AG04449 (cell line): ENCODE measurements around the gene TBL1X.
"Not testable (repeated sequence)": the region's sequence is repeated elsewhere in the genome, so short reads cannot be mapped to it uniquely, and the experiment has no call there.

Experiments
- CTCF ChIA-PET: fragments of 350-600 bp; formaldehyde crosslinking; extraction: SDS; loops from one replicate; lab custom pipeline; 2021; ENCODE audit warnings: antibody characterized with exemption; lab: Yijun Ruan, JAX
- POLR2A ChIA-PET: fragments of 400-600, 350-600 bp; formaldehyde crosslinking; extraction: SDS; loops from one replicate; lab custom pipeline; 2020; ENCODE audit warnings: antibody characterized with exemption, inconsistent platforms; lab: Yijun Ruan, JAX
- DNase-seq: peaks from one replicate; pipeline ENCODE4 v3.0.0-alpha.2; 2010; ENCODE audit warnings: low read depth, low spot score
- H3K4me3 ChIP-seq: 2 replicates; pipeline ENCODE4 v1.5.1; 2011; ENCODE audit warnings: low read depth, mild to moderate bottlenecking, control low read depth, low read length
- TF ChIP-seq, protein P1 (sequence below): IDR thresholded peaks from one replicate; pipeline ENCODE4 v1.5.1; 2011; ENCODE audit warnings: mild to moderate bottlenecking, moderate library complexity, low read length, control low read depth, inconsistent platforms; ENCODE audit not compliant: insufficient read depth; ENCODE audit errors: missing control alignments

The TBL1X gene

DNA sequence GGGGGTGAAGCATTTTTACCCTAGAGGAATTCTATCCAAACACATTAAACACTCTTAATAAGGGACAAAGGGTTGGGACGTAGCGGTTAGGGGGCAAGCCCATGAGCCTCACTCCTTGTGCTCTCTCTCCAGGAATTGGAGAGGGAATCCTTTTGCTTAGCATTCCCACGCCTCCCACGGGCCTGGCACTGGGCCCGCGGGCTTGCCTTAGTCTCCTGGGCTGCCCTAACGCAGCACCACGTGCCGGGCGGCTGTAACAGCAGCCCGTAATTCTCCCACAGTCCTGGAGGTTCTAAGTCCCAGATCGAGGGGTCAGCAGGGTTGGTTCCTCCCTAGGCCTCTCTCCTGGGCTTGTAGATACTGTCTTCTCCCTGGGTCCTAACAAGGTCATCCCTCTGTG lies 67.5 kb downstream of the TBL1X start:
- H3K4me3 ChIP-seq = no peak overlapping the region
- no peak for DNase-seq
- POLR2A ChIA-PET = no interaction called here
- TF ChIP-seq, protein P1, sequence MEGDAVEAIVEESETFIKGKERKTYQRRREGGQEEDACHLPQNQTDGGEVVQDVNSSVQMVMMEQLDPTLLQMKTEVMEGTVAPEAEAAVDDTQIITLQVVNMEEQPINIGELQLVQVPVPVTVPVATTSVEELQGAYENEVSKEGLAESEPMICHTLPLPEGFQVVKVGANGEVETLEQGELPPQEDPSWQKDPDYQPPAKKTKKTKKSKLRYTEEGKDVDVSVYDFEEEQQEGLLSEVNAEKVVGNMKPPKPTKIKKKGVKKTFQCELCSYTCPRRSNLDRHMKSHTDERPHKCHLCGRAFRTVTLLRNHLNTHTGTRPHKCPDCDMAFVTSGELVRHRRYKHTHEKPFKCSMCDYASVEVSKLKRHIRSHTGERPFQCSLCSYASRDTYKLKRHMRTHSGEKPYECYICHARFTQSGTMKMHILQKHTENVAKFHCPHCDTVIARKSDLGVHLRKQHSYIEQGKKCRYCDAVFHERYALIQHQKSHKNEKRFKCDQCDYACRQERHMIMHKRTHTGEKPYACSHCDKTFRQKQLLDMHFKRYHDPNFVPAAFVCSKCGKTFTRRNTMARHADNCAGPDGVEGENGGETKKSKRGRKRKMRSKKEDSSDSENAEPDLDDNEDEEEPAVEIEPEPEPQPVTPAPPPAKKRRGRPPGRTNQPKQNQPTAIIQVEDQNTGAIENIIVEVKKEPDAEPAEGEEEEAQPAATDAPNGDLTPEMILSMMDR = no peak
- CTCF ChIA-PET = no interaction called here

DNA sequence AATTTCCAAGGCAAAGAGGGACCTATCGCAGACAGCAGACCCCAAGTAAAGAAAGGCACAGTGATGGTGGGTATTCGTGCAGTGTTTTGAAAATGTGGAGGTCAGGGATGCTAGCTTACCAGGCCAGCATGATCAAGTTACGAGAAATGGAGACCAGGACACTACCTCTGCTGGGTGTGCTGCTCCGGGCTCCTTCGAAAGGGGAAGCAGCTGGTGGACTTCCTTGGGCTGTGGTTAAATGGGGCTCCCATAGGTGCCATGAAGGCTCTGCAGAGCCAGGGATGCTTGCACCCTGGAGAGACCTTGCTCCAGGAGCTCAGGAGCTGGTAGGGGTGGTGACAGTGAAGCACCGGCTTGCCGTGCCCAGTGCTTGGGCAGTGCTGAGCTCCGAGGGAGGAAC lies 68.8 kb downstream of the TBL1X start:
- POLR2A ChIA-PET = no interaction called here

DNA sequence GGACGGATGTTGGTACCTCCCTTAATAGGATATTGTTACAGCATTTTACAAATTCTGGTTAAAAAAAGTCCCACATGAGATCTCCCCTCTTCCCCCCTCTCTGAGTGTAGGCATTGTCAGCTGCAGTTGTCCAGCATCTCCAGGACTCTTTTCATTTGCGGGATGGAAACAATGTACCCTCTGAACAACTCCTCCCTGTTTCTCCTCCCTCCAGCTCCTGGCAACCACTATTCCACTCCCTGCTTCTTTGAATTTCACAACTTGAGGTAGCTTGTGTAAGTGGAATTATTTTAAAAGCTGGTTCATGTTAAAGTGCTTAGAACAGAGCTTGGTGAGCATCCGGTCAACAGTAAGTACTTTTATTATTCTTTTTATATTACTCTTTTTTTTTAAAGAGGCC lies 69.8 kb downstream of the TBL1X start:
- CTCF ChIA-PET = no interaction called here
- no peak overlapping the region for H3K4me3 ChIP-seq
- POLR2A ChIA-PET = no interaction called here
- DNase-seq = no peak
- TF ChIP-seq, protein P1 = no peak

More for the DNA sequence above, 68.8 kb downstream of the TBL1X start:
- TF ChIP-seq, protein P1 = no peak
- DNase-seq = no peak
- CTCF ChIA-PET = no interaction called here
- no peak overlapping the region for H3K4me3 ChIP-seq

DNA sequence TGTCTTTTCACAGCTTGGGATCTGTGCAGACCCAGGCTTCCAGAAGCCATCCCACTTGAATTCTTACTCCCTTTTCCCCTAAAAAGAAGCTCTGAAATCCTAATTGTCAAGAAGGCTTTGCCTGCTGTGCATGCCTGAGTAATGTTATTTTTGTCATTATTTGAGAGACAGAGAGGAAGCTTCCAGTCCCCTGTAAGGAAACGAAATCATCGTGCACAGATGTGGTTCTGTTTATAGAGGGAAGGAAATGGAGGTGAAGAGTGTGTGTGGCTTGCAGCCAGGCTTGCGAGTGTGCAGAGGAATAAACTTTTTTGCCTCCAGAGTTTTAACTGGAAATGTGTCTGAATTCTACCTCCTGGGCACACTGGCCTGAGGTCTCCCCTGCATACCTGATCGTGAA lies 70.2 kb downstream of the TBL1X start:
- ChIA-PET POLR2A (no interaction called here), CTCF (no interaction called here)
- DNase-seq = no peak
- H3K4me3 ChIP-seq = no peak overlapping the region
- TF ChIP-seq, protein P1 = no peak

DNA sequence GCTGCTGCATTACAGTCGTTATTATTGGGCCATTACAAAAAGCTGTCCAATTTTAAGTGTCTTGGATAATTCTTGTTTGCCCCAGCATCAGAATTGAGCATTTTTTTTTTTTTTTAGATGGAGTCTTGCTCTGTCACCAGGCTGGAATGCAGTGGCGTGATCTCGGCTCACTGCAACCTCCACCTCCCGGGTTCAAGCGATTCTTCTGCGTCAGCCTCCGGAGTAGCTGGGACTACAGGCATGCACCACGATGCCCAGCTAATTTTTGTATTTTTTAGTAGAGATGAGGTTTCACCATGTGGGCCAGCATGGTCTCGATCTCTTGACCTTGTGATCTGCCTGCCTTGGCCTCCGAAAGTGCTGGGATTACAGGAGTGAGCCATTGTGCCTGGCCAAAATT lies 71.3 kb downstream of the TBL1X start:
- CTCF ChIA-PET, DNase-seq, H3K4me3 ChIP-seq: not testable (repeated sequence)
- POLR2A ChIA-PET = interaction anchor here (0.7 kb wide), 1 partner anchor 46 kb away, joined by 3 read pairs; no protein-coding TSS in a partner anchor

DNA sequence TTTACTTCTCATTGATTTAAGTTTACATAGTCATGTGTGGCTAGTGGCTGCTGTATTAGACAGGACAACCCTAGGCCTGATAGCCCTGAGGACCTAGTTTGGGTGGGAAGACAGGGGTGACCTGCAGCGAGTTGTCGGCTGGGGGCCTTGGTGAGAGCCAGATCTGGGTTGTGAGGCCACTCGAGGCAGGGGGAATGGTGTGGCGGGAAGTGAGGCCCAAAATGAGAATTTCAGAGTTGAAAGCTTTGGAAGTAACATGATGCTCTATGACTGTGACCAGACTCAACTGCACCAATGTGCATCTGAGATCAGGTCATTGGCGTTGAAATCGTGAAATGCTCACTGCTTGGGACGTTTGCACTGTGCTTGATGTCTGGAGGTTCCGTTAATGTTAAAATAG lies 72.9 kb downstream of the TBL1X start:
- DNase-seq = no peak
- CTCF ChIA-PET = no interaction called here
- POLR2A ChIA-PET = no interaction called here
- no peak overlapping the region for H3K4me3 ChIP-seq
- TF ChIP-seq, protein P1 = no peak

DNA sequence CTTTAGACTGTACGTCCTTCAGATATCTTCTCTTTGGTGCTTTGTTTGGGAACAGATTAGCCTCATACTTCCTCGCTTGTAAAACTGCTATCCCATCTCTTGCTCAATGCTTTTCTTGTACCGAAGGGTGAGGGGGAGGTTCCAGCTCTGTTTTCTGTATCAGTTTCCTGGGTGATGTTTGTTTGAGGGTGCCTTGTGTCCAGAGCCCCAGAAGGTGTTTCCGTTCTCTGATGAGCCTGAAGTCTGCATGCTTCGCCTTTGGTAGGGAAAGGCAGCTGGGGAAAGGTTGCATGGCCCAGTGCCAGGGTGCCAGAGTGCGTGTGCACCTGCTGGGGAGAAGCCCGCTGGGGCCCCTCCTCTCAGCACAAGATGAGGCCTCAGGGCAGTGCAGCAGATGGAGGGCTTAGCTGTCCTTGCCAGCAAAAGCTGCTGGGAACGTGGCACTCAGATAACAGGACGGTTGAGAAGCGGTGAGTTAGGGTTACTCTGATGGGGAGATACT lies 73.7 kb downstream of the TBL1X start:
- DNase-seq = no peak
- H3K4me3 ChIP-seq = no peak overlapping the region
- TF ChIP-seq, protein P1 = no peak
- POLR2A ChIA-PET = no interaction called here
- CTCF ChIA-PET = no interaction called here
